DMS114 treated with DMSO at 0.1 percent for 48 hours (cell line): ENCODE data around the gene PPP2R2B.
"Not testable (repeated sequence)": the region's sequence is repeated elsewhere in the genome, so short reads cannot be mapped to it uniquely, and the experiment has no call there.

Source experiments
- DNase-seq: peaks from one replicate; lab custom pipeline; 2025; ENCODE audit not compliant: unreplicated experiment; lab: John Stamatoyannopoulos, UW

Gene PPP2R2B

GRCh38 chr5:146748533-146748932, 130.0 kb downstream of the PPP2R2B start:
- DNase-seq: no peak

GRCh38 chr5:146745931-146746577, 132.5 kb downstream of the PPP2R2B start:
- no peak for DNase-seq

- no peak for DNase-seq
Measured at GRCh38 chr5:146744068-146744745, 134.3 kb downstream of the PPP2R2B start.

- DNase-seq: no peak
Measured at GRCh38 chr5:146734936-146735577, 143.5 kb downstream of the PPP2R2B start.

- DNase-seq: no peak
Measured at GRCh38 chr5:146732962-146733361, 145.6 kb downstream of the PPP2R2B start.

GRCh38 chr5:146731909-146732659, 146.5 kb downstream of the PPP2R2B start:
- DNase-seq: no peak

DNA sequence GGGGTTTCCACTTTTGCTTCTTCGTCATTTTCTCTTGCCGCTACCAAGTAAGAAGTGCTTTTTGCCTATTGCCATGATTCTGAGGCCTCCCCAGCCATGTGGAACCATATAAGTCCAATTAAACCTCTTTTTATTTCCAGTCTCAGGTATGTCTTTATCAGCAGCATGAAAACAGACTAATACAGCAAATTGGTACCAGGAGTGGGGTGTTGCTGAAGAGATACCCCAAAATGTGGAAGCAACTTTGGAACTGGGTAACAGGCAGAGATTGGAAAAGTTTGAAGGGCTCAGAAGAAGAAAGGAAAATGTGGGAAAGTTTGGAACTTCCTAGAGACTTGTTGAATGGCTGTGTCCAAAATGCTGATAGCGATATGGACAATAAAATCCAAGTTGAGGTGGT, 149.8 kb downstream of the PPP2R2B start:
- DNase-seq: not testable (repeated sequence)

DNA sequence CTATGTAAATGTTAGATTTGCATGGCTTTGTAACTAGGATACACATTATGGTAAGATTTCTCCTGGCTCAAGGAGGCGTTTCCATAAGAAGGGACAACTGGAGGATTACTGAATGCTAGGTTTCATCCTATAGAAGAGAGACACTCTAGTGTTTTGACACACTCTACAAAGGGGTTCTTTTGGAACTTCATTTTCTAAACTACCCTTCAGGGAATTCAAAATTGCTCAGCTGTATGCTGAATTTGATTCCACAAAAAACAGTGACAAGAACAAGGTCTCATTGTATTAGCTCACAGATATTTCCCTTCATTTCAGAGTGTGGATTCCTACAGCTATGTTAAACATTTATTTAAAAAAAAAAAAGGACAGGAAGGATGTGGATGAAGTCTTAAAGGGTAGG, 151.7 kb downstream of the PPP2R2B start:
- DNase-seq: no peak

GRCh38 chr5:146726020-146726419, 152.5 kb downstream of the PPP2R2B start:
- no peak for DNase-seq

GRCh38 chr5:146725025-146725424, 153.5 kb downstream of the PPP2R2B start:
- DNase-seq: no peak

GRCh38 chr5:146722361-146722779, 156.2 kb downstream of the PPP2R2B start:
- DNase-seq: no peak

DNA sequence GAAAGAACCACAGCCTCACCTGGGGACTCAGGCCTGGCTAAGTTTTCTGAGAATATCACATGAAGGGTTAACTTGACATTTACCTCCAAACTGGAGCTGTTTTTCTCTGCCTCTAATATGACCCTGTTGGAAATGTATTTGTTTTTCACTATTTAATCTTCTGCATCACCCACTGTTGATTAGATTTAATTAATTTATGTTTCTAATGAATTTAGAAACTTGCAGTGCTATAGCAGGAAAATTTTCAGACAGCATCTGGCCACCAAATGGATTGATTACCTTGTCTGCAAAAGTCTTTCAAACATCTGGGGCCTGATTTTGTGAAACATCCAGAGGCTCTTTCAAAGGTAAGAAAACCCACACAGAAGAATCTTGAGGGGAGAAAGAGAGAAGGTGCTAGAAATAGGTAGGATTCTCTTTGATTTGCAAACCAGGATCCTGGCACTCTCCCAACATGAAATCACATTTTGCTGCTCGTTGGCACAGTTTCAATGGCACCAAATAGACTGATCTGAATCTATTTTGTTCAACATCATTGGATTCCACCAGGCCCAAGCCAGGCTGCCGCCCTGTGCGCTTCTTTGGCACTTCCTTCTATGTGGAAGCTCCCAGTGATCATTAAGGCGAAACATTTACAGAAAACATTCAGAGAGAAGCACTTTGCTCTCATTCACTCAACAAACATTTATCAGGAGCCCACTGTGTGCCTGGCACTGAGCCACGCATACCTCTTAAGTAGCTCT, 157.3 kb downstream of the PPP2R2B start:
- no peak for DNase-seq

- DNase-seq: no peak
Measured at GRCh38 chr5:146720107-146720506, 158.4 kb downstream of the PPP2R2B start.

GRCh38 chr5:146719179-146719578, 159.4 kb downstream of the PPP2R2B start:
- DNase-seq: no peak

DNA sequence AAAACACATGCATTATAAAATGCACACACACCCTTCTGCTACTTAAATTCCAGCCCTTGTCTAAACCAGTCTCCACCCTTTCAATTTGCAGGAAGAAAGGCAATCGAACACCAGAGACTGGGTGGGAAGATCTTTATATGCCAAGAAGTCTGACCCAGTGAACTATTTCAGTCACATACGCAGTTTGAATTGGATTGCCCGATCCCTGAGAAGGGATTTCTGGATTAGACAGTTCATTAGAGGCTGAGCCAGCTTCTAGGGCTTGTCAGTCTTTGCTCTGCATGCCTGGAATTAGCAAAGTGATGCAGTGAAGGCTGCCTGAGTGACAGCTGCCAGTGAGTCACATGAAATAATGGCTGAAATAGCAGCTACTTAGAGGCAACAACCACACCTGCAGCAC, 159.9 kb downstream of the PPP2R2B start:
- DNase-seq: no peak

DNA sequence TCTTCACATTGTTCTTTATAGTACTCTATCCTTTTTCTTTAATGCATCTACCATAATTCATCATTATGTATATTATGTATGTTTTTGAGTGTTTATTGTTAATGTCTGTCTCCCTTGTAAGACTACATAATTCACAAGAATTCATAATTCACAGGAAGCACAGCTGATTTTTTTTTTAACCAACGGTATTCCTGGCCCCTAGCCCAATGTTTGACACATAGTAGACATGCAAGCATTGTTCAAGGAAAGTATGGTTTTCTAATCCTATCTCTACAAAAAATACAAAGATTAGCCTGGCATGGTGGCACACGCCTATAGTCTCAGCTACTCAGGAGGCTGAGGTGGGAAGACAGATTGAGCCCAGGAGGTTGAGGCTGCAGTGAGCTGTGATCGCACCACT, 160.6 kb downstream of the PPP2R2B start:
- DNase-seq: no peak

DNA sequence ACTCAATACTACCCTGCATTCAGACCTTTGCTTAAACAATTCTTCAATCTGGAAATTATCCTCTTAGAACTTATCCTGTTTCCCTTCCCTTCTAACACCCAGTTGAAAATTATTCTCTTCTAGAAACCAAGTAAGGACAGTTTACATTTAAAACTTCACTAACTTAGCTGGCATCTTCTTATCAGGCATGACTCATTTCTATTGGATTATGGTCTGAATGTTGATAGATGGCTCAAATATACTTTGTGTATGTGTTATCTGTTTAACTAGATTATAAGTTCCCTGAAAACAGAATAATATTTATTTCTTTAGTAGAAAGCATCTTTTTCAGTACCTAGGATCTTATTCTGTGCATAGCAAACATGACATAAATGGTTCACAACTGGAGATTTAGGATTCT, 161.9 kb downstream of the PPP2R2B start:
- DNase-seq: no peak

- no peak for DNase-seq
Measured at GRCh38 chr5:146710348-146710747, 168.2 kb downstream of the PPP2R2B start.

- no peak for DNase-seq
Measured at GRCh38 chr5:146707316-146707715, 171.2 kb downstream of the PPP2R2B start.

- no peak for DNase-seq
Measured at GRCh38 chr5:146706321-146706972, 172.1 kb downstream of the PPP2R2B start.
